GM18519 (cell line): ENCODE measurements around the gene RAB36.

Source experiments
- ATAC-seq: cut with Tn5 transposase; IDR thresholded peaks from one replicate; pipeline ENCODE4 v1.9.1; 2021; ENCODE audit warnings: mild to moderate bottlenecking, moderate library complexity; ENCODE audit not compliant: unreplicated experiment, low FRiP score

The RAB36 gene

GRCh38 chr22:23119494-23120414, 25.5 kb upstream of the RAB36 start:
- no peak for ATAC-seq

GRCh38 chr22:23120415-23120899, 24.8 kb upstream of the RAB36 start:
- ATAC-seq, result no peak

- ATAC-seq, result no peak
Measured at GRCh38 chr22:23121000-23121421, 24.3 kb upstream of the RAB36 start.

DNA sequence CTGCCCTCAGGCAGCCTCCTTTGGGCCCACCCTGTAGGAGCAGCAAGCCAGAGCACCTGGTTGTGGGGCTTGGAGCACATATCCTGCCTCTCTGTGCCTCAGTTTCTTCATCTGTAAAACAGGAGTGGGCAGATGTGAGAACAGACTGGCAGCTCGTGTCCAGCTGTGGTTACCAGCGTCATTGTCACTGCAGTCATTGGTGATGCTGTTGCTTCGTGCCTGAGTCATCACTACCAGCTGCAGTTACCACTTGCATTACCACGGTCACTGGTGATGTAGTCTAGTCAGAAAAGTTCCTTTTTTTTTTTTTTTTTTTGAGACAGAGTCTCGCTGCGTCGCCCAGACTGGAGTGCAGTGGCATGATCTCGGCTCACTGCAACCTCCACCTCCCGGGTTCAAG, 23.9 kb upstream of the RAB36 start:
- no peak for ATAC-seq

DNA sequence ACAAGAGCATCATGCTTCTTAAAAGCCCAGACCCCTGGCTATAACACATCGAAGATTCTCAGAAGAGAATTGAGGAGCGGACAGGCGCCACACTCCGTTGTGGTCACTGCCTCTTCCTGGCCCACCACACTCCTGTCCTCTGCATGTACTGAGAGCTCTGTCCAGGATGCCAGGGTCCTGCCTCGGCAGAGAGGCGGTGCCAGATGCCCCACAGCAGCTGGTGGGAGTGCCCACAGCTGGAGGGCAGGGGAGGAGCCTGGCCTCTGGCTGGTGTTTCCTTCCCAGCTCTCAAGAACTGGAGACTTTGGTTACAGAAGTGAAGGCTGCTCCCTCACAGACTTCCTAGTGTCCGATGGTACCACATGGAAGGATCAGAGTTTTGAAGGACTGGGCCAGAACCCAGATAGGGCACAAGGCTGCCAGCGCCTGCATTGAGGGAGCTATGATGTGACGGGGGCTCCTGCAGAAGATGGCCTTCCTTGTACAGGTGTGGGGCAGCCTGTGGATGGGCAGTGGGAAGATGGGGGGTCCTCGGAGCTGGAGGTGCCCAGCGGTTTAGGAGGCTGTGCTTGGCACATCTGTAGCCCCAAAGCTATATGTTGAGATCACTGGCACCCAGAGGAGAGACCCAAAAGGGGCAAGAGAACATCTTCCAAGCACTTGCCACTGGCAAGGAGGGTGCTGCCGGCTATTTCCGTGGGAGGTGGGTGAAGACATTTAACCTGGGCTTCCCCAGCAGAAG, 22.9 kb upstream of the RAB36 start:
- no peak for ATAC-seq

- ATAC-seq, result no peak
Measured at GRCh38 chr22:23122992-23123803, 22.1 kb upstream of the RAB36 start.

- ATAC-seq, result no peak
Measured at GRCh38 chr22:23123804-23124254, 21.4 kb upstream of the RAB36 start.

DNA sequence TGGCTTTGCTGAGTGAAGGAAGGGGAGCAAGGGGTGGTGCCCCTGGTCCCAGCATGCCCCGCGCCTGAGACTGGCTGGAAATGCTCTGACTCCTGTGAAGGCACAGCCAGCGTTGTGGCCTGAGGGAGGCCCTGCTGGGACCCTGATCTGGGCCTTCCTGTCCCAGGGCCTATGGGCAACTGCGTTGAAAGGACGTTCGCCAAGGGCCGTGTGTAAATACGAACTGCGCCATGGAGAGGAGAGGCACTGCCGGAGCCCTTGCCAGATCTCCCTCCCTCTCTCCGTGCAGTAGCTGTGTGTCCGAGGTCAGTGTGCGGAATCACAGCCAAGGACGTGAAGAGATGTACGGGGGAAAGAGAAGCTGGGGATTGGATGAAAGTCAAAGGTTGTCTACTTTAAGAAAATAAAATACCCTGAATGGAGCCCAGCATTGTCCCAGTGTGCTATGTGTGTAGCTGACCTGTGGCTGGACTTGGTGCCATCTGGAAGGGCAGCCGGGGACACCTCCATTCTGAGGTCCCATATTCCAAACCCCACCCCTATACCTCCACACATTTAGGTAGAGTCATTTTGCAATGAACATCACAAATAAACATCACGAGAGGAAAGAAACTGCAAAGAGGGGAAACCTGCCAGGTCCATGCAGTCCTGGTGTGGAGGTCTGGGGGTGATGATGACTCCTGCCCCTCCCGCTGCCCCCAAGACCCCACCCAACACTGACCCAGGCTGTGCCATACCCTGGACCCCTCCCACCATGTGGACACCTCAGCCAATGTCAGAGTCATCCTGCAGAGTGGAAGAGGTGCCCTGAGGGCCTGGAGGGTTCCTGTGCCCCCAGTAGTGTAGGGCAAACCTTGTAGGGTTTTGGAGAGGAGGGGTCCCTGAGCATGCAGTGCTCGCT, 20.4 kb upstream of the RAB36 start:
- no peak for ATAC-seq

- no peak for ATAC-seq
Measured at GRCh38 chr22:23125512-23126103, 19.7 kb upstream of the RAB36 start.

- ATAC-seq, result no peak
Measured at GRCh38 chr22:23126165-23127054, 18.9 kb upstream of the RAB36 start.

GRCh38 chr22:23127055-23127756, 18.1 kb upstream of the RAB36 start:
- ATAC-seq, result no peak

DNA sequence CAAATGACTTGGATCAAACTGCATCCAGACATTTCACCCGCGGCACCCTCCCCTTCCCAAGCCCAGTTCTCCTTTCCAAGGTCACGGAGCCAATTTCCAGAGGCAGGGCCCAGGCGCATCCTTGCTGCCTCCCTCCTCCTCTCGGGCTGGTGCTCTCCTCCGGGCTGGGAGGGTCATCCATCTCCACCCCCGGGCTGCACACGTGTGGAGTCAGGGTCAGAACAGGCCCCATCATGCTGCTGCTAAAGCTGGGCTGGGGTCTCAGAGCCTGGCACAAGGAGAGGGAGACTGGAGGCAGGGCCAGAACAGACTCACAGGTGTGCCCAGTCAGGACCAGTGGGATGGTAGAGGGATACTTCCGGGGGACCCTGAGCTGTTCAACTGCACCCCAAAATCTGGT, 17.5 kb upstream of the RAB36 start:
- ATAC-seq, result no peak

DNA sequence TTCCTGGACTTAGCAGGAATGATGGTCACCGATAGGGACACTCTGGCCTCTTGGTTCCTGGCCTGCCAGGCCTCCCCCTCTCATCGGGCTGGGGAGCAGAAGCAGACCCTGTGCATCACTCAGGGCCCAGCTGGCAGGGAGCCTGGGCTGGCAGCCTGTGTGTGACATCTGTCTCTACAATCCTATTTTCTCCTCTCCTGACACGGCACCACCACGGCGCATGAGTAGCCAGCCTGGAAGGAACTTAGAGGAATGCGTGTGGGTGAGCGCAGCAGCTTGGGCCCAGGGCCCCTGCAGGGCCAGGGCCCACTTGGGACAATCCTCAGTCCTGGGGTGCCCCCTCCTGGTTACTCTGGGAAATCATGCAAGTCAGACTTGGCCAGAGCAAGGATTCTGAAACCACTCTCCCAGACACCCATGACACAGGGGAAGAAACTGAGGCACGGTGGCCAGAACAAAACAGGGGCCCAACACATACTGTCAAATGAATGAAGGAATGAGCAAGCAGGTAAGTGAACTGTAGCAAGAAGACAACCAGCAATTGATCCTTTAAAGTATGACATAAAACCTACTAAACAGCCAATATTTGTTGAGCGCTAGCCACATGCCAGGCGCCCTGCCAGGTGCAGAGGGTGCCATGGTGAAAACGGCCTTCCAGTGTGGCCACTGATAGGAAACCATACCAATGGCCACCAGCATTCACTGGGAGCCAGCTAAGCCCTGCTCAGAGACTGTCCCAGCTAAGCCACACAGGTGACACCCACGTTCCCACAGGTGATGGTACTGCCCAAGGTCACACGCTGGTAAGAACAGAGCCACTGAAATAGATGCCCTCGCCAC, 16.8 kb upstream of the RAB36 start:
- ATAC-seq, result no peak

GRCh38 chr22:23129149-23129548, 16.1 kb upstream of the RAB36 start:
- ATAC-seq, result no peak

GRCh38 chr22:23130697-23131096, 14.6 kb upstream of the RAB36 start:
- no peak for ATAC-seq

GRCh38 chr22:23131931-23132330, 13.3 kb upstream of the RAB36 start:
- no peak for ATAC-seq
